ENCODE measurements around the gene SCD. TPM values are rescaled to one million over a fixed set of nuclear protein-coding genes. Genes with fewer than 3 reads are reported as not detected.
"Not testable (repeated sequence)": the region's sequence is repeated elsewhere in the genome, so short reads cannot be mapped to it uniquely, and the experiment has no call there.

Gene SCD
- total RNA-seq (2014; rRNA removed; shearing (Covaris generic)), result 215 and 258 TPM in 2 replicates

DNA sequence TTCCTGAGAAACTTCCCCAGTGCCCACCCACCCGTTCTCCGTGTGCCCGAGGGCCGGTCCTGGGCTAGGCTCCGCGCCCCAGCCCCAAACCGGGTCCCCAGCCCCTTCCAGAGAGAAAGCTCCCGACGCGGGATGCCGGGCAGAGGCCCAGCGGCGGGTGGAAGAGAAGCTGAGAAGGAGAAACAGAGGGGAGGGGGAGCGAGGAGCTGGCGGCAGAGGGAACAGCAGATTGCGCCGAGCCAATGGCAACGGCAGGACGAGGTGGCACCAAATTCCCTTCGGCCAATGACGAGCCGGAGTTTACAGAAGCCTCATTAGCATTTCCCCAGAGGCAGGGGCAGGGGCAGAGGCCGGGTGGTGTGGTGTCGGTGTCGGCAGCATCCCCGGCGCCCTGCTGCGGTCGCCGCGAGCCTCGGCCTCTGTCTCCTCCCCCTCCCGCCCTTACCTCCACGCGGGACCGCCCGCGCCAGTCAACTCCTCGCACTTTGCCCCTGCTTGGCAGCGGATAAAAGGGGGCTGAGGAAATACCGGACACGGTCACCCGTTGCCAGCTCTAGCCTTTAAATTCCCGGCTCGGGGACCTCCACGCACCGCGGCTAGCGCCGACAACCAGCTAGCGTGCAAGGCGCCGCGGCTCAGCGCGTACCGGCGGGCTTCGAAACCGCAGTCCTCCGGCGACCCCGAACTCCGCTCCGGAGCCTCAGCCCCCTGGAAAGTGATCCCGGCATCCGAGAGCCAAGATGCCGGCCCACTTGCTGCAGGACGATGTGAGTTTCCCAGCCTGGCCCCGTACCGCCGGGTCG, at the start of gene SCD:
Gene SCD, plus strand, starts transcription at position 469 of the 803 bp plus-strand sequence. Its CDS starts 272 bp downstream, at position 741.
- DNase-seq, result peak; percentile 97
- peaks cover 37% of the 10 kb centered on the region for H3K36me3 ChIP-seq (replicated peaks; ENCODE audit: control insufficient read depth, insufficient read depth, low read length)
- no peaks in the 10 kb centered on the region for H3K27me3 ChIP-seq (ENCODE audit: control insufficient read depth, insufficient read depth, low read length)
- peak within 1 kb of the TSS; percentile 95 for H3K4me3 ChIP-seq (ENCODE audit: insufficient read depth, low read depth, low read length)

DNA sequence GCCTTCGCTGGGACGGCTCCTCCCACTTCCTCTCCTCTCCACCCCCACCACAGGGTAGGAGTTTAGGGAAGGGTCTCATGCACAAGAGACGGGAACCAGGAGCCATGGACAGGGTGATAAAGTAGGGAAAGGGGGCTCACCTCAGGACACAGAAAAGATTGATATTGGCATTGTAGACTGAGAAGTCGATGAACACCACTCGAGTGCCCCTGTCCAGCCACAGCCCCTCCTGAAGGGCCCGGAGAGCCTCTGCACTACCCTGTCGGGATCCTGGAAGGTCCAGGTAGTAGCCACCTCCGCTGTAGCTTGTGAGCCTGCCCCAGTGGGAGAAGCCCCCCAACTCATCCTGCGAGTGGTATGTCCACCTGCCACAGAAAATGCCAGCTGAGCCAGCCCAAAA, 49.8 kb upstream of the SCD start:
- no peak for DNase-seq
- H3K36me3 ChIP-seq (replicated peaks; ENCODE audit: control insufficient read depth, insufficient read depth, low read length), result no peaks in the 10 kb centered on the region
- no peak overlapping the region for H3K4me3 ChIP-seq (ENCODE audit: insufficient read depth, low read depth, low read length)
- H3K27me3 ChIP-seq (ENCODE audit: control insufficient read depth, insufficient read depth, low read length), result no peaks in the 10 kb centered on the region; the same call in 1 of the 2 replicates

DNA sequence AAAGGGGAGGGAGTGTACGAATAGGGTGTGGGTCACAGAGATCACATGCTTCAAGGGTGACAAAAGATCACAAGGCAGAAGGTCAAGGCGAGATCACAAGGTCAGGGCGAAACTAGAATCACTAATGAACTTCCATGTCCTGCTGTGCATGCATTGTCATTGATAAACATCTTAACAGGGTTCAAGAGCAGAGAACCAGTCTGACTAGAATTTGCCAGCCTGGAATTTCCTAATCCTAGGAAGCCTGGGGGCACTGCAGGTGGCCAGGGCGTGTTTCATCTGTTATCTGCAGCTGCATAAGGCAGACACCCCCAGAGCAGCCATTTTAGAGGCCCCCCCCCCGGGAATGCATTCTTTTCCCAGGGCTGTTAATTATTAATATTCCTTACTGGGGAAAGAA, 45.9 kb upstream of the SCD start:
- H3K36me3 ChIP-seq (replicated peaks; ENCODE audit: control insufficient read depth, insufficient read depth, low read length); H3K27me3 ChIP-seq (ENCODE audit: control insufficient read depth, insufficient read depth, low read length); H3K4me3 ChIP-seq (ENCODE audit: insufficient read depth, low read depth, low read length); DNase-seq: not testable (repeated sequence)

DNA sequence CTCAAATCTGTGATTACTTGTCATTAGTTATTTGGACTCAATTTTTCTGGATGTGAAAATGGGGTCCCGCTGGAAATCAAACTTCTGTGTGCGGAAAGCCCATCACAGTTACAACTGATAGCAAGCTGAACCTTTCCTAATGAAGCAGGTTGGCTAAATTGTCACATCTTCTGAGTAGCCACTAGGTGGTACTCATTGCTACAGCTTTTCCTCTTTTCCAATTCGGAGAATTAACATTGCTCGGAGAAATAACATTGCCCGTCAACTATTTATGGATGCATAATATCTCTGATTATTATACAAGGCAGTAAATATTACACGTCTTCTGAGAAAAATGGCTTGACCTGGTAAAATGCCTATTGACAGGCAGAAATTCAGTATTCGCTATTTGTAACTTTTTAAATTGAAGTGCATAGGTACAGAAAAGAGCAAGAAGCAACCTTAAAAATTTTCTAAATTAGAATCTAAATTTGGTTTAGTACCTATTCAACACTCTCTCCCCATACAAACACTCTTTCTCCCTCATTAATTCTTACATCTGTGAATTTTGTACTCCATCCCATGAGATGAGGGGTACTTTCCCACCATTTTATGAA, 43.2 kb upstream of the SCD start:
- peak; percentile 61 for DNase-seq
- no peaks in the 10 kb centered on the region; the same call in 1 of the 2 replicates for H3K27me3 ChIP-seq (ENCODE audit: control insufficient read depth, insufficient read depth, low read length)
- no peaks in the 10 kb centered on the region for H3K36me3 ChIP-seq (replicated peaks; ENCODE audit: control insufficient read depth, insufficient read depth, low read length)
- no peak overlapping the region for H3K4me3 ChIP-seq (ENCODE audit: insufficient read depth, low read depth, low read length)

DNA sequence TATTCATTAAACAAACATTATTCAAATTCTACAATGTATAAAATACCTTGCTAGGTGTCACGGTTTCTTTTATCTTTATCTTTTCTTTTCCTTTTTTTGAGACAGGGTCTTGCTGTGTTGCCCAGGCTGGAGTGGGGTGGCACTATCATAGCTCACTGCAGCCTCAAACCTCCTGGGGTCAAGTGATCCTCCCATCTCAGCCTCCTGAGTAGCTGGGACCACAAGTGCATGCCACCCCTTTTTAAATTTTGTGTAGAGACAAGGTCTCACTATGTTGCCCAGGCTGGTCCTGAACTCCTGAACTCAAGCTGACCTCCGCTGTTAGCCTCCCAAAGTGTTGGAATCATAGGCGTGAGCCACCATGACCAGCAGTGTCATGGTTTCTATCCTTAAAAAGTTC, 42.6 kb upstream of the SCD start:
- no peaks in the 10 kb centered on the region for H3K36me3 ChIP-seq (replicated peaks; ENCODE audit: control insufficient read depth, insufficient read depth, low read length)
- no peaks in the 10 kb centered on the region; the same call in 1 of the 2 replicates for H3K27me3 ChIP-seq (ENCODE audit: control insufficient read depth, insufficient read depth, low read length)
- DNase-seq, result no peak
- H3K4me3 ChIP-seq (ENCODE audit: insufficient read depth, low read depth, low read length), result no peak overlapping the region

DNA sequence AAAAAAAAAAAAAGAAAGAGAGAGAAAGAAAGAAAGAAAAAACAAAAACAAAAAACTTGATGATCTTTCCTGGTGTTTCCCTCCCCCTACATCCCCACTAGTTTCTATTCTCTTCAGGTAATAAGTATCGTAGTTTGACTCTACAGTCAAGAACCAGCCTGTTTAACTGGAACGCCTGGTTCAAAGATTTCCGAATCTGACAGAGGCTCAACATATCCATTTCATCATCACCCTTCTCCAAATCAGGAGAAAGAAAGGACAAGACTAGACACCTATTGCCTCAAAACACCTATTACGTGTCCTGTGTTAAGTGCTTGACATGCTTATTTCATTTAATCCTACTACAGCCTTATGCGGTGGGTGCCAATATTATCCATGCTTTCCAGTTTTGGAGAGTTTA, 40.2 kb upstream of the SCD start:
- Histone ChIP-seq H3K27me3 (ENCODE audit: control insufficient read depth, insufficient read depth, low read length) (no peaks in the 10 kb centered on the region; the same call in 1 of the 2 replicates), H3K36me3 (replicated peaks; ENCODE audit: control insufficient read depth, insufficient read depth, low read length) (no peaks in the 10 kb centered on the region), H3K4me3 (ENCODE audit: insufficient read depth, low read depth, low read length) (no peak overlapping the region)
- no peak for DNase-seq

DNA sequence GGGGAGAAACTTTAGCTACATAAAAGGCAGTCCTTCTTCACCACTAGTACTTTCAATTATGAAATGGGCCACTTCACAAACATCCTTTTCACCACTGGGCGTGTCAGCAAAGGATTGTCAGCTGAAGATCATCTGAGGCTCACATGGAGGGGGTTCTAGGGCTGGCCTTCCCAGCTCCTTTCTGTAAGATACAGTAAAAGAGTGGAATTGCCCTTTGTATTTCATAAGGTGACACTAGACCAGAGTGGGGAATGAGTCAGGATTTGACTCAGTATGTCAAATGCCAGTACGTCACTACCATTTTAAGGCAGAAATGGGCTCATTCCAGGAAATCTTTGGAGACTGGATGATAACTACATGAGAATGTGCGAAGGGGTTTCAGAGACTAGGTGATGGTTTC, 39.3 kb upstream of the SCD start:
- no peak overlapping the region for H3K4me3 ChIP-seq (ENCODE audit: insufficient read depth, low read depth, low read length)
- H3K36me3 ChIP-seq (replicated peaks; ENCODE audit: control insufficient read depth, insufficient read depth, low read length), result no peaks in the 10 kb centered on the region
- DNase-seq, result no peak
- H3K27me3 ChIP-seq (ENCODE audit: control insufficient read depth, insufficient read depth, low read length), result no peaks in the 10 kb centered on the region; the same call in 1 of the 2 replicates

DNA sequence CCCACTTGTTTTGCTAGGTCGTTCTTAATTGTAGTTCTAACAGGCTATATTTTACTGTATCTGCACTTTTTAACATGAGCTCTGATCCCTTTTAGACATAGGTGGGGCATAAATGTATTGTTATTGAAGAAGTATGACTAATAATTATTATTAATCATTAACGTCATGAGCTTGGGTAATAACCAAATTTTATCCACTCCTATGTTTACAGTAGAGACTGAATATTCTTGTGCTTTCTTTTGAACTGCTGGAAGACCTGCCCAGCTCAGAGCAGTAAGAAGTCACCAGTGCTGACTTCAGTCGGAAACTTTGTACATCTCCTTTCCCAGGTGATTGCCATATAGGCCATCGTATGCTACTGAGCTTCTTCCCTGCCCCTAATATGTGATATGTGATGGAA, 35.7 kb upstream of the SCD start:
- DNase-seq, result no peak
- H3K36me3 ChIP-seq (replicated peaks; ENCODE audit: control insufficient read depth, insufficient read depth, low read length), result no peaks in the 10 kb centered on the region
- no peak overlapping the region for H3K4me3 ChIP-seq (ENCODE audit: insufficient read depth, low read depth, low read length)
- no peaks in the 10 kb centered on the region; the same call in 1 of the 2 replicates for H3K27me3 ChIP-seq (ENCODE audit: control insufficient read depth, insufficient read depth, low read length)

DNA sequence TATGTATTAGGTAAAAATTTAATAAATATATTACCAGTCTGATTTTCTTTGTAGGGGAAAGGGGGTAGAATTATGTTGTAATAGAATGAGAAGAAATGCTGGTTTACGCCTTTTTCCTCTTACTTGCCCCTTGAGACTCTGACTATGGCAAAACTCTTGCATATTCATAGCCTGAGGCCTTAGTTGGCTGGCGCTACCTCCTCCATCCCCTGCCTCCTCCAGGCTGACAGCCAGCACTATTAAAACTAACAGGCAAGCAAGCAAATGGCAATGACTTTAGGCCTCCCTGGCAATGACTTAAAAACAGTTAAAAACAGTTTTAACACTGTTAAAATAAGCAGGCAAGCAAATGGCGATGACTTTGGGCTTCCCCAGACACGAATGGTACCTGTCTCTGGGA, 31.4 kb upstream of the SCD start:
- DNase-seq, result no peak
- no peaks in the 10 kb centered on the region; the same call in 1 of the 2 replicates for H3K27me3 ChIP-seq (ENCODE audit: control insufficient read depth, insufficient read depth, low read length)
- no peak overlapping the region for H3K4me3 ChIP-seq (ENCODE audit: insufficient read depth, low read depth, low read length)
- H3K36me3 ChIP-seq (replicated peaks; ENCODE audit: control insufficient read depth, insufficient read depth, low read length), result no peaks in the 10 kb centered on the region

DNA sequence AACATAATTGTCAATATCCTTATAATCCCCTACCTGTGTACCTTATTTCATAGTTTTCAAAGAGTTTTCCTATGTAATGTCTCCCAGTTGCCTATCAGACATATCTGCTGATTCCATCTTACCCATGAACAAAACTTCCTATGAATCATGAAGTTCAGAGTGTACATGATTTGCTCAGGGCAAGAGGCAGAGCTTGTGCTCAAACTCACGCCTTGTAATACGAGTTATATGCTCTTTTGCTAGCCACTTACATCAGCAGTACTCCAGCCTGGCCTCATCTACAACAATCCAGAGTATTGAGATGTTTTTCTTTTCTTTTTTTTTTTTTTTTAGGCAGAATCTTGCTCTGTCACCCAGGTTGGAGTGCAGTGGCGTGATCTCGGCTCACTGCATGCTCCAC, 28.8 kb upstream of the SCD start:
- DNase-seq, result no peak
- Histone ChIP-seq H3K4me3 (ENCODE audit: insufficient read depth, low read depth, low read length) (no peak overlapping the region), H3K36me3 (replicated peaks; ENCODE audit: control insufficient read depth, insufficient read depth, low read length) (no peaks in the 10 kb centered on the region), H3K27me3 (ENCODE audit: control insufficient read depth, insufficient read depth, low read length) (no peaks in the 10 kb centered on the region)

DNA sequence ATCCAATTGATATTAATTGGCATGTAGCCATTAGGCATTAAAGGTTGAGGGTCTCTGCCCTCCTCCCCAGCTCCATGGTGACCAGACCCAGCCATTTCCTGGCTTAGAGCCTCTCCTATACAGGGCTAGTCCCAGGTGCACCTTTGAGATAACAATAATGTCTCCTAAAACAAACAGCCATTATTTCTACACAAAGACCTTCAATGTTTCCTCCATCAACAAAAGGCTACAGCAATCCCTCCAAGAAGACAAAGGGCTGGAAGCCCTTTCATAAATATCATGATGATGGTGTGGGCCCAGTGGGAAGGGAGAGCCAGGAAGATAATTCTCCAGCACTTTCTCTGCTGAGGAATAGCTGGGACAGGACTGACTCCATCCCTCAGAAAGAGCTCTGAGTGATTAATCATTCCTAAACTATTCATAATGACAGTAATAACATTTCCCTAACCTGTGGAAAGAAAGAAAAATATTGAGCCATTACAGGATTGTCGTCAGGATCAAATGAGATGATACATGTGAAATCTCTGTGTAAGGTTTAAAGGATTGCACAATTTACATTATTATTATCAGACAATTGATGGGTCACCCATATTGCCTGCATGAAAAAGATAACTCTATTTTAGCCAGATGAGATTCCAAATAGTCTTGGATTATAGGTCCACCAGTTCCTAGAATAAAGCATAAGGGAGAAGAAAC, 27.2 kb upstream of the SCD start:
- H3K4me3 ChIP-seq (ENCODE audit: insufficient read depth, low read depth, low read length), result no peak overlapping the region
- no peak for DNase-seq
- H3K36me3 ChIP-seq (replicated peaks; ENCODE audit: control insufficient read depth, insufficient read depth, low read length), result no peaks in the 10 kb centered on the region
- no peaks in the 10 kb centered on the region; the same call in 1 of the 2 replicates for H3K27me3 ChIP-seq (ENCODE audit: control insufficient read depth, insufficient read depth, low read length)

DNA sequence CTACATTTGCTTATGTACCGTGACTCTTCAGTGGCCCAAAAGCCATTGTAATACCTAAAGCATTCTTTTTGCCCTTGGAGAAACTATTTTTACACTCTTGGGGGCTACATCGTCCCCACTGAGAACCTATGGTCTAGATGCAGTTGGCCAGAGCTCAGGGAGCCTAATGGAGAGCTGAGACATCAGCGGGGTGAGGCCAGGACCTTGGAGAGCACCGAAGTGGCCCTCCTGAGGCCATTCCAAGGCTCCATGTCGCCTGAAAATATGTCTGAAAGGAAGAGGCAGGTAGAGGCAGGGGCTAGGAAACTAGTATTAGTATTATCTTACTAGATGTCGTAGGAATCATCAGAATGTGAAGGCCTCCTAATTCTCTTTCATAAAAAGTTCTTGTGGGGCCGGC, 21.9 kb upstream of the SCD start:
- no peak overlapping the region for H3K4me3 ChIP-seq (ENCODE audit: insufficient read depth, low read depth, low read length)
- DNase-seq, result peak; percentile 76
- H3K27me3 ChIP-seq (ENCODE audit: control insufficient read depth, insufficient read depth, low read length), result peaks cover 7% of the 10 kb centered on the region; the same call in 1 of the 2 replicates
- H3K36me3 ChIP-seq (replicated peaks; ENCODE audit: control insufficient read depth, insufficient read depth, low read length), result no peaks in the 10 kb centered on the region

DNA sequence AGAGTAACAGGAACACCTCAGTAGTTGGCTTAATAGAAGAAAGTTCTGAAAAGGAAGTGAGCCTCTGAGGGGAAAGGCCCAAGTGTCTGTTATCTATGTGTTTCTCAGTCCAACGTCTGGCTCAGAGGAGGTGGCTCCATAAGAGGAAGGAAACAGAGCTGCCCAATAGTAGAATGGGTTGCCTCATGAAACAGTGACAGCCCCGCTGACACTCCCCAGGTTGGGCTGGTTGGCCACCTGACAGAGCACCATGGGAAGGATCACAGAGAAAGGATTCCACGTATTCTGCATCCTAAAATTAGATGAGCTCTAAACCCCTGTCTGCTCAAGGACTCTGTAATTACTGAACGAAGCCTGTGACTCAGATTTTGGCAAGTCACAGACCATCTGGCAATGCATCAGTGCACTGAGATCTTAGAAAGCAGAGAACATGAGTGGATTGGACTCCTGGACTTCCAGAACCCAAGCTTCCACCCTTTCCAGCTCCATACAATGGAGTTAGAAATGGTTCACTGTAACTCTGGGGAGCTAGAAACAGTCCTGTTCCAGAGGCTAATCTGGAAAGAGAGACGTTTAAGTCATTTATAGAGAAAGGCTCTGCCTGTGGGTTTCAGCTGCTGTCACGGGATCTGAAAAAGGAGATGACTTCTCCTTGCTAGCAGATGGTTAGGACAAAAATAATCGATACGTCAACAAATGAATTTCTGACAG, 19.9 kb upstream of the SCD start:
- Histone ChIP-seq H3K4me3 (ENCODE audit: insufficient read depth, low read depth, low read length) (no peak overlapping the region), H3K36me3 (replicated peaks; ENCODE audit: control insufficient read depth, insufficient read depth, low read length) (no peaks in the 10 kb centered on the region), H3K27me3 (ENCODE audit: control insufficient read depth, insufficient read depth, low read length) (peaks cover 11% of the 10 kb centered on the region; the same call in 1 of the 2 replicates)
- DNase-seq, result no peak

DNA sequence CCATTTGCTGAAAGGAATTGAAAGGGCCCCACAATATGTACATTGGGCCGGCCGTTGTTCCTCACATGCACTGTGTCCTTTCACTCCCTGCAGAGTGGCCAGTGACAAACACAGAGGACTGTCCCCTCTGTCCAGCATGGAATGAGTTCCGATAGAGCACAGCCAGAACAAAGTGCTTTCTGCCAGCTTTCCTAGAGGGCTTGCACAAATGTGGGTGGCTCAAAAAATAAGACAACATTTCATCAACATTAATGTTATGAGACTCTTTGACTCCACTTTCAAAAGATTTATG, 19.4 kb upstream of the SCD start:
- Histone ChIP-seq H3K36me3 (replicated peaks; ENCODE audit: control insufficient read depth, insufficient read depth, low read length) (no peaks in the 10 kb centered on the region), H3K4me3 (ENCODE audit: insufficient read depth, low read depth, low read length) (no peak overlapping the region), H3K27me3 (ENCODE audit: control insufficient read depth, insufficient read depth, low read length) (peaks cover 11% of the 10 kb centered on the region; the same call in 1 of the 2 replicates)
- no peak for DNase-seq
